GM19372 (cell line): ENCODE data around the gene ARHGAP26.
"Not testable (repeated sequence)": the region's sequence is repeated elsewhere in the genome, so short reads cannot be mapped to it uniquely, and the experiment has no call there.

Experiments used
- ATAC-seq: cut with Tn5 transposase; IDR thresholded peaks from one replicate; pipeline ENCODE4 v1.9.1; 2021; ENCODE audit warnings: mild to moderate bottlenecking, low read depth, moderate library complexity; ENCODE audit not compliant: unreplicated experiment

Gene ARHGAP26

GRCh38 chr5:142920849-142921612, 150.9 kb downstream of the ARHGAP26 start:
- no peak for ATAC-seq

- ATAC-seq: peak; percentile 72
Observed at GRCh38 chr5:142922223-142922952, 152.2 kb downstream of the ARHGAP26 start.

GRCh38 chr5:142924135-142924883, 154.1 kb downstream of the ARHGAP26 start:
- ATAC-seq: no peak

GRCh38 chr5:142925795-142926194, 155.6 kb downstream of the ARHGAP26 start:
- ATAC-seq: no peak

GRCh38 chr5:142926549-142926948, 156.4 kb downstream of the ARHGAP26 start:
- no peak for ATAC-seq

- ATAC-seq: not testable (repeated sequence)
Observed at GRCh38 chr5:142928999-142929398, 158.8 kb downstream of the ARHGAP26 start.

- no peak for ATAC-seq
Observed at GRCh38 chr5:142929587-142929986, 159.4 kb downstream of the ARHGAP26 start.

- ATAC-seq: no peak
Observed at GRCh38 chr5:142930395-142931110, 160.4 kb downstream of the ARHGAP26 start.

GRCh38 chr5:142931896-142932686, 161.9 kb downstream of the ARHGAP26 start:
- no peak for ATAC-seq

- ATAC-seq: no peak
Observed at GRCh38 chr5:142934051-142934762, 164.0 kb downstream of the ARHGAP26 start.

- ATAC-seq: no peak
Observed at GRCh38 chr5:142935014-142935413, 164.8 kb downstream of the ARHGAP26 start.

- no peak for ATAC-seq
Observed at GRCh38 chr5:142937374-142937773, 167.2 kb downstream of the ARHGAP26 start.

- no peak for ATAC-seq
Observed at GRCh38 chr5:142938266-142938880, 168.2 kb downstream of the ARHGAP26 start.

- ATAC-seq: no peak
Observed at GRCh38 chr5:142939006-142939405, 168.8 kb downstream of the ARHGAP26 start.

- no peak for ATAC-seq
Observed at GRCh38 chr5:142939884-142940283, 169.7 kb downstream of the ARHGAP26 start.

GRCh38 chr5:142941245-142941644, 171.1 kb downstream of the ARHGAP26 start:
- no peak for ATAC-seq

- ATAC-seq: no peak
Observed at GRCh38 chr5:142942901-142943300, 172.7 kb downstream of the ARHGAP26 start.

- ATAC-seq: no peak
Observed at GRCh38 chr5:142944140-142944539, 174.0 kb downstream of the ARHGAP26 start.

- no peak for ATAC-seq
Observed at GRCh38 chr5:142945321-142945720, 175.1 kb downstream of the ARHGAP26 start.
